Fibroblast of gingiva (primary cell): ENCODE measurements around the gene MAPK14.
A peak's percentile ranks its signal among the peaks of the same experiment; 100 is the strongest.
"Not testable (repeated sequence)": the region's sequence is repeated elsewhere in the genome, so short reads cannot be mapped to it uniquely, and the experiment has no call there.

Source experiments
- DNase-seq: peaks from one replicate; pipeline ENCODE4 v3.0.0-alpha.2; 2011; ENCODE audit warnings: low read depth

Gene MAPK14

GRCh38 chr6:36027501-36028087 lies at the start of gene MAPK14:
TSS of gene MAPK14 (plus strand) at chr6:36027808. CDS start at chr6:36028158, 350 bp downstream.
- peak; percentile 99 for DNase-seq

DNA sequence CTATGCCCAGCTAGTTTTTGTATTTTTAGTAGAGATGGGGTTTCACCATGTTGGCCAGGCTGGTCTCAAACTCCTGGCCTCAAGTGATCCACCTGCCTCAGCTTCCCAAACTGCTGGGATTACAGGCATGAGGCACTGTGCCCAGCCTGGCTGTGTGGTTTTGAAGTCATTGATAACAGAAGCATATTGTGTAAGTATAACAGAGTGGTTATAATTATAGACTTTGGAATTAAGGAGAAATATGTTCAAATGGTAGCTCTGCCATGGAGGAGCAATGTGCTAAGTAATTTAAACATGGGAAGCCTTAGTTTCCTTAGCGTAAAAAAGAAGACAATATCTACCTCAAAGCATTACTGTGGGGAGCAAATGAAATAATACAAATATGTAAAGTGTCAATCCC lies 47.5 kb upstream of the MAPK14 start:
- DNase-seq = not testable (repeated sequence)

GRCh38 chr6:35980991-35981645 lies 46.5 kb upstream of the MAPK14 start:
- DNase-seq = no peak

GRCh38 chr6:35984701-35985100 lies 42.9 kb upstream of the MAPK14 start:
- no peak for DNase-seq

- DNase-seq = not testable (repeated sequence)
These were observed 39.6 kb upstream of the MAPK14 start for GRCh38 chr6:35988047-35988446.

DNA sequence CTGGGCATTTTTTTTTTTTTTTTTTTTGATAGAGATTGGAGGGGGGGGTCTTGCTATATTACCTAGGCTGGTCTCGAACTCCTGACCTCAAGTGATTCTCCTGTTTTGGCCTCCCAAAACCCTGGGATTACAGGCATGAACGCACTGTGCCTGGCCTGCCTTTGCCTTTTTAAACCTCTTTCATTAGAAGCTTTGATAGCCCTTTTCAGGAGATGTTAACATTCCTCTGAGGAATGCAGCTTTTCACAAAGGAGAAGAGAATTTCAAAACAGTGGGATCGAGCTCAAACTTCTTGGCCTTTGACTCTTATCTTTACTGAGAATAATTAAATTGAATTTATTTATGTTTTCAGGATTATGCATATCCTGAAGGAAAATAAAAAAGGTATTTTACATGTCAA lies 34.5 kb upstream of the MAPK14 start:
- no peak for DNase-seq

- DNase-seq = no peak
These were observed 27.2 kb upstream of the MAPK14 start for GRCh38 chr6:36000451-36000850.

GRCh38 chr6:36015666-36016065 lies 11.9 kb upstream of the MAPK14 start:
- no peak for DNase-seq

DNA sequence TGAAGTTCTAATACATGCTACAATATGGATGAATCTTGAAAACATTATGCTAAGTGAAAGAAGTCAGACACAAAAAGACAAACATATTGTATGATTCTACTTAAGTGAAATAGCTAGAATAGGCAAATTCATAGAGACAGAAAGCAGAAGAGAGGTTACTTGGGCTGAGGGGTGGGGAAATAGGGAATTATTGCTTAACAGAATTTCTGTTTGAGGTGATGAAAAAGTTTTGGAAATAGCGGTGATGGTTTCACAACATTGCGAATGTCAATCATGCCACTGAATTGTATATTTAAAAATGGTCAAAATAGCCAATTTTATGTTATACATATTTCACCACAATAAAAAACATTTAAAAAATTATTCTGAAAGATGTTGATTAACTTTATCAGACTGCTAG lies 9.3 kb upstream of the MAPK14 start:
- DNase-seq = no peak

GRCh38 chr6:36019167-36019566 lies 8.4 kb upstream of the MAPK14 start:
- DNase-seq = no peak

GRCh38 chr6:36020154-36020553 lies 7.5 kb upstream of the MAPK14 start:
- DNase-seq = no peak

DNA sequence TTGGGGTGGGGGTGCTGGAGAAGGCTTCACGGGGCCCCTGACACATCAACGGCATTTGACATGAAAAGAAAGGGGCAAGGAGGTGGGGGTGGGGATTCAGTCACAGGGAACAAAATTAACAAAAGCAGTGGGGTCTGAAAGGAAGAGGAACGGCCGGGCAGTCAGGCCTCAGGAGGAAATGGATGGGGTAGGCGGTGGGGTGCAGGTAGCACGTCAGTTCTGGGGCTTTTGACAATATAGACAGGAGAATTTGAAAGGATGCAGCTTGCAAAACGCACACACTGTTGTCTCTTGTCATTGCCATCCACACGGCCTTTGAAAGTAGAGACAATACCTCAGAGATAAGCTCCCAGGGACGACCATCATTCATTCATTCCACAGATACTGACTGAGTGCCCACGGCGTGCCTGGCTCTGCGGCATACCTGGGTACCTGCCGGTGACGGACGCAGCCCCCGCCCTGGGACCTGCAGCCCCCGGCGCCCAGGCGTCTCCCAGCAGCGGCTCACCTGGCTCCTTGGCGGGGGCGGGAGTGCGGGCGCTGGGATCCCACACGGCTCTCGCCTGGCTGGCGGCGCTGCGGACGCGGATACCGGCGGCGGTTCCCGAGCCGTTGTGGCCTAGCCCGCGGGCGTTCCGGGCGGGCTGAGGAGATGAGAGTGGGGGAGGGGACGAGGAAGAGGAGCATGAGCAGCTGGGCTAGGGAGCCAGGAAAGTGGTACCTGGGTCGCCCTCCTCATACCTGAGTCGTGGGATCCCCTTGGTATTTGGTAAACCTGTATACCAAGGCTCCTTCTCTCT lies 3.4 kb upstream of the MAPK14 start, which contains the start of gene SLC26A8:
TSS of gene SLC26A8 (minus strand) at position 646 of the 800 bp plus-strand sequence. CDS start 4,934 bp downstream, outside the sequence.
- DNase-seq = no peak

- no peak for DNase-seq
These were observed 2.2 kb upstream of the MAPK14 start for GRCh38 chr6:36025260-36025931.

DNA sequence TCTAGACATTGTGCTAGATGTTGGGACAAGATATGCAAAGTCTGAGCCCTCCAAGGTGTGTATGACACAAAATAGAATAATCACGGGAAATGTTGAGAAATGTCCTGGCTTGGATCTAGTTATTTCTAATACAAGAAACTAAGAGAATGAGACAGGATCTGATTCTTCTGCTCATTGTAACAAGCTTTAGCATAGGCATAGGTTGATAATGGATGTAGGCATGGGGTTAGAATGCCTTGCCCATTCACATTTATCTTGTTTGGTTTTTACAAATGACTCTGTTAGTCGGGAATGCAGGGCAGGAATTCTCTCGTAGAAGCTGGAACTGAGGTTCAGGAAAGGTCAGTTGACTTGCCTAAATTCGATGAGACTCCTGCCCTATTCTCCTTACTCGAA lies 1.7 kb upstream of the MAPK14 start:
- DNase-seq = no peak

DNA sequence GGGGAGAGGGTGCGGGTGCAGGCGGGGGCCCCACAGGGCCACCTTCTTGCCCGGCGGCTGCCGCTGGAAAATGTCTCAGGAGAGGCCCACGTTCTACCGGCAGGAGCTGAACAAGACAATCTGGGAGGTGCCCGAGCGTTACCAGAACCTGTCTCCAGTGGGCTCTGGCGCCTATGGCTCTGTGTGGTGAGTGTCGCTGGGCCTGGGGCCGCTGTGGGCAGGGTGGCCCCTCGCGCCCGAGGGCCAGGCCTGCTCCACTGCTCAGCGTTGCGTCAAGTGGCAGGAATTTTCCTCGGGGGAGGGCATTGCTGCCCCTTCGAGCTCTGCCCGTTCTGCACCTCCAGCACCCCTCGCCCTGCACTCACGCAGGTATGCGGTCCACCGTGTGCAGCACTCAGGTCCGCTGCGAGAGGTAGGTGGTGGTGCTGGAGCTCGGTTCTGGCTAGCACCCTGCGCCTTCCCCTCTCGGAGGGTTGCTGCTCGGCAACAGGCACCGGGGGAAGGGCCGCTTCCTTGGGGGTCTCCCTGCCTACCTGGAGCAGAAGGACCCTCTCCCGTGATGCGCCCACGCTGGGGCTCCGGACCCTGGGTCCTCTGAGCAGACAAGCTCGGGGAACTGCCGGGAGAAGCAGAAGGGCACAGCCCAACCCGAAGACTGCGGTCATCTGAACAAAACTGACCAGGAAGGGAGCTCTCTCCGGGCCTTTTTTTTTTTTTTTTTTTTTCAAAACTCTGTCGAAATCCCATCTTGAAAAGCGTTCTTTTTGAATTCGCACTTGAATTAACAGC lies 674 bp downstream of the MAPK14 start:
- peak; percentile 4 for DNase-seq

DNA sequence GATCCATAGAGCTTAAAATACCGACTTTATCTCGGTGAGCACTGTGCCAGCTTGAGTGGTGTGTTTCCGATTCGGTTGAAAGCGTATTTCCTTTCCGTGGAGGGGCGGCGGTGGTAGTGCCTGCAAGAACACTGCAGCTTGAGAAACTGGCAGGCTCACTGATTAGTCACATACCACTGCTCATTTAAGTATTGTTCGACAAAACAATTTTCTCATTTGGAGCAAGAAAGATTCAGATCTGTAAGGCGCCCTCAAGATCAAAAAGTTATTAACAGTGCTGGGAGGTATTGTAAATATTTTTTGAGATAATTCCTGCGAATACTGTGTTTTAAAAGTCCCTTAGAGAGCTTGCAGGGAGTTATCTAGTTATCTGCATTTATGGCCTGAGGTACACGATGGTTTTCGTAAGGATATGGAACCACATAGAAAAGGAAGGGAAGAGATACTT lies 1.3 kb downstream of the MAPK14 start:
- peak; percentile 75 for DNase-seq

DNA sequence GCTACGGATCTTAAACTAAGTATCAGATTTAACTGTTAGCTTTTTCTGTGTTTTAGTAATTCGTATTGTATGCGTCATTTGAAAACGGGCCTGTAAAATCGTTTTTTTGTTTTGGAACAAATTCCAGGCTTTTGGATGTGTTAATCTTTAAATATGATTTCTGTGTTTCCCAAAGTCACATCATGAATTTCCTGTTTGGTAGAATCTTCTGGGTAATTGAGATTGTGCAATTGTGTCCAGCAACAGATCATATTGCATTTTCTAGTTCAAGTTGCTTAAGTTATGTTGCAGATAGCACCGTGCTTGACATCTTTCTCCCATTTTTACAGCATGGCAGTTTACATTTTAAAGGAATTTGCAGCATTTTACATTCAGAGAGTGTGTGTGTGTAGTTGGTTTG lies 1.9 kb downstream of the MAPK14 start:
- DNase-seq = peak; percentile 89

DNA sequence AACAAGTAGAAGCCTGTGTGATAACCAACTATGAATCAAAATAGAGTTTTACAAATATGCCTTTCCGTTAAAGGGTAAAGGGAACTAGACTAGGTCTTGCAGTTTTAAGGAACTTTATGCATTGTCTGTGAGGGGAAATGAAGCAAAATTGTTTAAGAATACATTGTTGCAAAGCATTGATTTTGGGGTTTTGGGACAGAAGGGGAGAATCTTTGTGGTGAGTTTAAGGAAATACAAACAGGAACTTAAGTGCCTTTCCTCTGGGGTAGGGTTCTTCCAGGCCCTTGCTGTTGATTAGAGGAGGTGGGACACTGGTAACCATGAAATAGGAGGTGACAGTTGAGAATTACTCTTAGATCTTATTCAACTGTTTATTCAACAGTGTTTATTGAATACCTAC lies 4.7 kb downstream of the MAPK14 start:
- DNase-seq = no peak

DNA sequence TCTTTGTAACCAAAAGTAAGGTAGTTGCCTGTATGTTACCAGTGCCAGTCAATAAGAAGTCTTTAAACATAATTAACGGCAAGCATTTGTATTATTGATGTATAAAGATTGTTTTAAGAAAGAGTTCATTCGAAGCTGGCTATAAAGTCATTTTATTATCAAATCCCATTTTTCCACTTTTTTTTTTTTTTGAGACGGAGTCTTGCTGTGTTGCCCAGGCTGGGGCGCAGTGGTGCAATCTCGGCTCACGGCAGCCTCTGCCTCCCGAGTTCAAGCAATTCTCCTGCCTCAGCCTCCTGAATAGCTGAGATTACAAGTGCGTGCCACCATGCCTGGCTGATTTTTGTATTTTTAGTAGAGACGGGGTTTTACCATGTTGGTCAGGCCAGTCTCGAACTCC lies 5.5 kb downstream of the MAPK14 start:
- not testable (repeated sequence) for DNase-seq

GRCh38 chr6:36033935-36034334 lies 6.3 kb downstream of the MAPK14 start:
- peak; percentile 7 for DNase-seq

DNA sequence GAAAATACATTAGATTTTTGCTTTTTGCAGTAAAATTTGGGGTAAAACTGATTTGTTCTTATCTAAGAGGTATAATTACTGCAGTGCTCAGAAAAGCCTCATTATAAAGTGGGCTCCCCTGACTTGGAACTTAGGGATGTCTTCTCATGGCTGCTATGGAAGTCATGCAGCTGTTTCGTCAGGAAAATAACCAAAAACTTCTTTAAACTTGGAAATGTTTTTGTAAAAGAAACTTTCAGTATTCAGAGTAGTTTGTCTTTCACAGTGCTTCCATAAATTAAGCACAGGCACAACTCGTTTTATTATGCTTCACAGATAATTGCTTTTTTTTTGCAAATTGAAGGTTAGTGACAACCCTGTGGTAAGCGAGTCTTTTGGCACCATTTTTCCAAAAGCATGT lies 6.8 kb downstream of the MAPK14 start:
- no peak for DNase-seq

- DNase-seq = peak; percentile 11
These were observed 7.6 kb downstream of the MAPK14 start for GRCh38 chr6:36035225-36035624.
